ENCODE measurements around the gene BAAT.

BAAT gene

DNA sequence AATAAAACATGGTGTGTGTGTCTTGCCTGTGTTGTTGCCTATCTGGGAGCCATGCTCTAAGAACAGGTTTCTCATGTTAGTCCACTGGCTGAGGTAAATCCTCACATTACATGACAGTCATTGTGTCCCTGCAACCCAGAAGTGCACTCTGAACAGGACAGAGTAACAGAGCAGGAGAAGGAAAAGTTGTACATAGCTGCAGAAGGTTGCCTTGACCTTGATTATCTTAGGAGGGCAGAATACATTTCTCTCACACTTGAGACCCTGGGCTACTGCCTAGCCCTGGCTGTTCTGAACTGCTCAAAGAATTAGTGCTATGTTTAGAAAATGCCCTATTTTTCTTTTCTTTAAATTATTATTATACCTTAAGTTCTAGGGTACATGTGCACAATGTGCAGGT lies 30.8 kb upstream of the BAAT start:
- peak in 1 of 2 experiments; percentile 19 for DNase-seq (ENCODE audit: low read depth in 1 of 2, low spot score in 1 of 2)
- in situ Hi-C loops (cut with HindIII; ENCODE audit: low pct_unique_long_range_greater_than_20kb, low sequenced_read_pairs), result no loop called here
- TF ChIP-seq JUND (IDR thresholded peaks at IDR 0.05; ENCODE audit: low read depth), result no peak

DNA sequence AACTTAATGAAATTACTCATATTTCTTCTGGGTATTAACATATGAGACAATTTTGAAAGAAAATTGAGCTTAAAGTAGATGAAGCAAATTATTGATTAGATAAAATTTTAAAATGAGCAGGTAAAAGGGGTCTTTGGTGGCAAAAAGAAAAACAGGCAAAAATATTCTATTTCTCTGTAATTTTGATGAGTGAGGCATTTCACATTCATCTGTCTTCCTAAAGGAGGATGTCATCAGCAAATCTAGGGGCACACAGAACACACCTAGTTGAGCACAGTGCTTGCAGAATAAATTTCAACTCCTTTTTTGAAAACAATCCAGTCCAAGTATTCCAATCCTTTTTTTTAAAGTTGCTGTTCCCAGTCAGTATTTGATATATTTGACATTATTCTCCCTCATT lies 30.0 kb upstream of the BAAT start:
- no peak for DNase-seq (ENCODE audit: low read depth in 1 of 2, low spot score in 1 of 2)
- in situ Hi-C loops (cut with HindIII; ENCODE audit: low pct_unique_long_range_greater_than_20kb, low sequenced_read_pairs), result no loop called here
- no peak for TF ChIP-seq JUND (IDR thresholded peaks at IDR 0.05; ENCODE audit: low read depth)

DNA sequence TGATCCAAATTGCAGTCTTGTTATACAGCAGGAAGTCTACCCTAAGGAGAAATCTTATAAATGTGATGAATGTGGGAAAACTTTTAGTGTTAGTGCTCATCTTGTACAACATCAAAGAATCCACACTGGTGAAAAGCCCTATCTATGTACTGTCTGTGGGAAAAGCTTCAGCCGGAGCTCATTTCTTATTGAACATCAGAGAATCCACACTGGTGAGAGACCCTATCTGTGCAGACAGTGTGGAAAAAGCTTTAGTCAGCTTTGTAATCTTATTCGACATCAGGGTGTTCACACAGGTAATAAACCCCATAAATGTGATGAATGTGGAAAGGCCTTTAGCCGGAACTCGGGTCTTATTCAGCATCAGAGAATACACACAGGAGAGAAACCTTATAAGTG lies 24.3 kb upstream of the BAAT start:
- TF ChIP-seq JUND (IDR thresholded peaks at IDR 0.05; ENCODE audit: low read depth), result no peak
- no peak for DNase-seq (ENCODE audit: low read depth in 1 of 2, low spot score in 1 of 2)
- in situ Hi-C loops (cut with HindIII; ENCODE audit: low pct_unique_long_range_greater_than_20kb, low sequenced_read_pairs), result no loop called here

- no peak for TF ChIP-seq JUND (IDR thresholded peaks at IDR 0.05; ENCODE audit: low read depth)
- DNase-seq (ENCODE audit: low read depth in 1 of 2, low spot score in 1 of 2), result no peak
- in situ Hi-C loops (cut with HindIII; ENCODE audit: low pct_unique_long_range_greater_than_20kb, low sequenced_read_pairs), result no loop called here
Measured at GRCh38 chr9:101408374-101409078, 23.7 kb upstream of the BAAT start.

GRCh38 chr9:101403516-101404285 lies 18.9 kb upstream of the BAAT start:
- no peak for DNase-seq (ENCODE audit: low read depth in 1 of 2, low spot score in 1 of 2)
- no peak for TF ChIP-seq JUND (IDR thresholded peaks at IDR 0.05; ENCODE audit: low read depth)
- in situ Hi-C loops (cut with HindIII; ENCODE audit: low pct_unique_long_range_greater_than_20kb, low sequenced_read_pairs), result no loop called here

GRCh38 chr9:101400120-101400519 lies 15.3 kb upstream of the BAAT start:
- no peak for DNase-seq (ENCODE audit: low read depth in 1 of 2, low spot score in 1 of 2)
- no peak for TF ChIP-seq JUND (IDR thresholded peaks at IDR 0.05; ENCODE audit: low read depth)
- in situ Hi-C loops (cut with HindIII; ENCODE audit: low pct_unique_long_range_greater_than_20kb, low sequenced_read_pairs), result no loop called here

DNA sequence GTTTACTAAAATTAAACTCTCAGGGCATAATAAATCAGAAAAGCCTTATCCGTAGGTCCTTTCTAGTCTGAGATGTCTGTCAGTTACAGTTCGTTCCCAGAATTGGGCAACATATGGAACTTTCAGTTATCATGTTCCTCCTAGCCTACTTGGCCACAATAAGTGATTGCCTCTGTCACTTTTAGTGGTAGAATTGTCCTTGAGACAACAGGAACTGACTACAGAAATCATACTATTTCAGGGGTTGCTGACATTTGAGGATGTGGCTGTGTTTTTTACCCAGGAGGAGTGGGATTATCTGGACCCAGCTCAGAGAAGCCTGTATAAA lies 14.8 kb upstream of the BAAT start:
- TF ChIP-seq JUND (IDR thresholded peaks at IDR 0.05; ENCODE audit: low read depth), result no peak
- DNase-seq (ENCODE audit: low read depth in 1 of 2, low spot score in 1 of 2), result no peak
- in situ Hi-C loops (cut with HindIII; ENCODE audit: low pct_unique_long_range_greater_than_20kb, low sequenced_read_pairs), result no loop called here

- in situ Hi-C loops (cut with HindIII; ENCODE audit: low pct_unique_long_range_greater_than_20kb, low sequenced_read_pairs), result no loop called here
- no peak for DNase-seq (ENCODE audit: low read depth in 1 of 2, low spot score in 1 of 2)
- no peak for TF ChIP-seq JUND (IDR thresholded peaks at IDR 0.05; ENCODE audit: low read depth)
Measured at GRCh38 chr9:101398930-101399642, 14.3 kb upstream of the BAAT start.

- DNase-seq (ENCODE audit: low read depth in 1 of 2, low spot score in 1 of 2), result peak; percentile 64 to 98
- TF ChIP-seq JUND (IDR thresholded peaks at IDR 0.05; ENCODE audit: low read depth), result no peak
- in situ Hi-C loops (cut with HindIII; ENCODE audit: low pct_unique_long_range_greater_than_20kb, low sequenced_read_pairs), result no loop called here
Measured at GRCh38 chr9:101398068-101398929, 13.5 kb upstream of the BAAT start, which contains the start of the genes MRPL50 and ZNF189. TSS of gene MRPL50 (minus strand) at chr9:101398618. CDS start at chr9:101398592, 26 bp downstream. TSS of gene ZNF189 (plus strand) at chr9:101398851. CDS start at chr9:101399157, 306 bp downstream.

DNA sequence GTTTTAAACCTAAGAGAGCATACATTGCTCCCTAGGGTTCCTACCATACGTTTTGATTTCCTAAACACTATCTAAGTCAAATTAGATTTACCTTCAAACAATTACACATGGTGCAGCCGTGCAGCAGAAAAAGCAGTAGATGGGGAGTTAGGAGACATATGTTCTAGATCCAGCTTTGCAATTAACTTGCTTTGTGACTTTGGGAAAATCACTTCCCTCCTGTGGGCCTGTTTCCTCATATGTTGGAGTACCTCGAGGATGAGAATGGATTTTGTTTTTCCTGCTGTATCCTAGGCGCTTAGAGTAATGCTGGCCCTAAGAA lies 12.9 kb upstream of the BAAT start:
- TF ChIP-seq JUND (IDR thresholded peaks at IDR 0.05; ENCODE audit: low read depth), result no peak

GRCh38 chr9:101394687-101395086 lies 9.9 kb upstream of the BAAT start:
- in situ Hi-C loops (cut with HindIII; ENCODE audit: low pct_unique_long_range_greater_than_20kb, low sequenced_read_pairs), result no loop called here
- TF ChIP-seq JUND (IDR thresholded peaks at IDR 0.05; ENCODE audit: low read depth), result no peak
- no peak for DNase-seq (ENCODE audit: low read depth in 1 of 2, low spot score in 1 of 2)

More for the DNA sequence above, 12.9 kb upstream of the BAAT start:
- in situ Hi-C loops (cut with HindIII; ENCODE audit: low pct_unique_long_range_greater_than_20kb, low sequenced_read_pairs), result no loop called here
- no peak for DNase-seq (ENCODE audit: low read depth in 1 of 2, low spot score in 1 of 2)

GRCh38 chr9:101393135-101393534 lies 8.3 kb upstream of the BAAT start:
- in situ Hi-C loops (cut with HindIII; ENCODE audit: low pct_unique_long_range_greater_than_20kb, low sequenced_read_pairs), result no loop called here
- DNase-seq (ENCODE audit: low read depth in 1 of 2, low spot score in 1 of 2), result no peak
- TF ChIP-seq JUND (IDR thresholded peaks at IDR 0.05; ENCODE audit: low read depth), result no peak
